ENCODE measurements around the gene STAB2. TPM values are rescaled to one million over a fixed set of nuclear protein-coding genes. Genes with fewer than 3 reads are reported as not detected.
A peak's percentile ranks its signal among the peaks of the same experiment; 100 is the strongest.

Gene STAB2
- total RNA-seq, 1 donor = not detected

DNA sequence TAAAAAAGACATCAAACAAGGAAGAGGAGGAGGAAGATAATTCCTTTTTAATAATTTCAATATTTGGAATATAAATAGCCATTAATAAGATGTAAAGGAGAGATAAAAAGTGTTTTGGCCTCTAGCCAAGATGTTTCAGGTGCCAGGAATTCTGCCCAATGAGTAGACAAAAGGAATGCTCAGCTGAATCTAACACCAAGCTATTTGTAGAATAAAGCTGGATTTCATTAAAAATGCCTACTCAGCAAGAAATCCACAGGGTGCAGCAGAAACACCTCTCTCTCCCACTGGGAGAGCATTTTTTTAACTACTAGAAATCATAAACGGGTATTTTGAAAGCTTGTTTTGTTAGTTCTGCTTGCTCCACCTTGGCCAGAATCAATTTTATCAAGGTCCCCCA, 4.1 kb upstream of the STAB2 start:
- H3K27ac ChIP-seq (ENCODE audit: low read depth, low read length) = no peak overlapping the region
- H3K4me1 ChIP-seq (ENCODE audit: insufficient read depth, low read length) = no peaks in the 10 kb centered on the region
- H3K4me2 ChIP-seq (ENCODE audit: insufficient read depth, low read length) = no peak overlapping the region
- no peak overlapping the region for H2AFZ ChIP-seq (ENCODE audit: low read length)
- DNase-seq (ENCODE audit: insufficient read length, low spot score, missing footprints) = no peak
- TF ChIP-seq, protein P1, sequence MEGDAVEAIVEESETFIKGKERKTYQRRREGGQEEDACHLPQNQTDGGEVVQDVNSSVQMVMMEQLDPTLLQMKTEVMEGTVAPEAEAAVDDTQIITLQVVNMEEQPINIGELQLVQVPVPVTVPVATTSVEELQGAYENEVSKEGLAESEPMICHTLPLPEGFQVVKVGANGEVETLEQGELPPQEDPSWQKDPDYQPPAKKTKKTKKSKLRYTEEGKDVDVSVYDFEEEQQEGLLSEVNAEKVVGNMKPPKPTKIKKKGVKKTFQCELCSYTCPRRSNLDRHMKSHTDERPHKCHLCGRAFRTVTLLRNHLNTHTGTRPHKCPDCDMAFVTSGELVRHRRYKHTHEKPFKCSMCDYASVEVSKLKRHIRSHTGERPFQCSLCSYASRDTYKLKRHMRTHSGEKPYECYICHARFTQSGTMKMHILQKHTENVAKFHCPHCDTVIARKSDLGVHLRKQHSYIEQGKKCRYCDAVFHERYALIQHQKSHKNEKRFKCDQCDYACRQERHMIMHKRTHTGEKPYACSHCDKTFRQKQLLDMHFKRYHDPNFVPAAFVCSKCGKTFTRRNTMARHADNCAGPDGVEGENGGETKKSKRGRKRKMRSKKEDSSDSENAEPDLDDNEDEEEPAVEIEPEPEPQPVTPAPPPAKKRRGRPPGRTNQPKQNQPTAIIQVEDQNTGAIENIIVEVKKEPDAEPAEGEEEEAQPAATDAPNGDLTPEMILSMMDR (IDR thresholded peaks at IDR 0.05; ENCODE audit: extremely low read depth, low read depth, low read length) = no peak
- H3K4me3 ChIP-seq (ENCODE audit: insufficient read depth, low read length) = no peak overlapping the region
- no peaks in the 10 kb centered on the region for H3K36me3 ChIP-seq (ENCODE audit: insufficient read depth, low read length)
- H3K27me3 ChIP-seq (ENCODE audit: insufficient read depth, low read length) = peaks cover 29% of the 10 kb centered on the region
- no peaks in the 10 kb centered on the region for H3K9me3 ChIP-seq (ENCODE audit: low read depth, low read length)
- no peaks in the 10 kb centered on the region for H4K20me1 ChIP-seq (ENCODE audit: insufficient read depth, low read length)
- no peaks in the 10 kb centered on the region for H3K79me2 ChIP-seq (ENCODE audit: insufficient read depth, low read length)

DNA sequence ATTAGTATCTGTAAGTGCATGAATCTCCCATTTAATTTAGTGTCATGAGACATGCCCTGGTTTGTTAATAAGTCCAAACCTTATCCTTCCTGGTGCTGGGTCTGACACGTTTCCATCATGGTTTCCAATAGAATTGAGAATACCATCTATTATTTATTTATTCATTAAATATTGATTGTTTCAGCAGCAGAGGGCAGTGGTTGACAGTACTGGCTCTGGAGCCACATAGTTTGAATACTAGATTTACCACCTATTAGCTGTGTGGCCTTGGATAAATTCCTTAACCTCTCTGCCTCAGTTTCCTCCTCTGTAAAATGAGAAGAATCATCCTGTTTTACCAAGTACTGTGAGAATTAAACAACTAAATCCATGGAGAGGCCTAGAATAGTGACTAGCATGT, 941 bp upstream of the STAB2 start:
- H3K9me3 ChIP-seq (ENCODE audit: low read depth, low read length) = no peaks in the 10 kb centered on the region
- TF ChIP-seq, protein P1 (IDR thresholded peaks at IDR 0.05; ENCODE audit: extremely low read depth, low read depth, low read length) = peak; percentile 8
- no peaks in the 10 kb centered on the region for H3K36me3 ChIP-seq (ENCODE audit: insufficient read depth, low read length)
- no peak overlapping the region for H2AFZ ChIP-seq (ENCODE audit: low read length)
- peaks cover 17% of the 10 kb centered on the region for H3K27me3 ChIP-seq (ENCODE audit: insufficient read depth, low read length)
- no peak overlapping the region for H3K27ac ChIP-seq (ENCODE audit: low read depth, low read length)
- no peaks in the 10 kb centered on the region for H4K20me1 ChIP-seq (ENCODE audit: insufficient read depth, low read length)
- DNase-seq (ENCODE audit: insufficient read length, low spot score, missing footprints) = no peak
- H3K79me2 ChIP-seq (ENCODE audit: insufficient read depth, low read length) = no peaks in the 10 kb centered on the region
- no peak overlapping the region for H3K4me2 ChIP-seq (ENCODE audit: insufficient read depth, low read length)
- H3K4me1 ChIP-seq (ENCODE audit: insufficient read depth, low read length) = no peaks in the 10 kb centered on the region
- H3K4me3 ChIP-seq (ENCODE audit: insufficient read depth, low read length) = no peak overlapping the region

DNA sequence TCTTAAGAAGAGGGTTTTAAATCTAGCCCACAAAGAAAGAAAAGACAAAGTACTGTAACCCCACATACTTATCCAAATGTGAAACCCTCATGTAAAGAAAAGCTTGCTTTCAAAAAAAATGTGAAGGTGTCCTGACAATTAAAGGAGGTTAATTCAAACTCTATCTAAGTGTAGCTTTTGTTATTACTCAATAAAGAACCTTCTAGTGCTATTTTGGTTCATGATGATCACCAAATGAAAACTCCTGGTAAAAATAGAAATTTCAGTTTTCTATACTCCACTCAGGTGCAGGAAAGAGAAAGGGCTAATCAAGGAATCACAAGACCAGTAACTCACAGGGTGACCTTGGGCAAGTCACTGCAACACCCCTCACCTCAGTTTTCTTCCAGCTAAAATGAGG, 1.6 kb downstream of the STAB2 start:
- no peaks in the 10 kb centered on the region for H3K36me3 ChIP-seq (ENCODE audit: insufficient read depth, low read length)
- H3K79me2 ChIP-seq (ENCODE audit: insufficient read depth, low read length) = no peaks in the 10 kb centered on the region
- no peaks in the 10 kb centered on the region for H3K9me3 ChIP-seq (ENCODE audit: low read depth, low read length)
- DNase-seq (ENCODE audit: insufficient read length, low spot score, missing footprints) = no peak
- TF ChIP-seq, protein P1 (IDR thresholded peaks at IDR 0.05; ENCODE audit: extremely low read depth, low read depth, low read length) = no peak
- no peaks in the 10 kb centered on the region for H3K4me1 ChIP-seq (ENCODE audit: insufficient read depth, low read length)
- H4K20me1 ChIP-seq (ENCODE audit: insufficient read depth, low read length) = no peaks in the 10 kb centered on the region
- H2AFZ ChIP-seq (ENCODE audit: low read length) = no peak overlapping the region
- peaks cover 11% of the 10 kb centered on the region for H3K27me3 ChIP-seq (ENCODE audit: insufficient read depth, low read length)
- no peak overlapping the region for H3K4me3 ChIP-seq (ENCODE audit: insufficient read depth, low read length)
- no peak overlapping the region for H3K27ac ChIP-seq (ENCODE audit: low read depth, low read length)
- H3K4me2 ChIP-seq (ENCODE audit: insufficient read depth, low read length) = no peak overlapping the region

DNA sequence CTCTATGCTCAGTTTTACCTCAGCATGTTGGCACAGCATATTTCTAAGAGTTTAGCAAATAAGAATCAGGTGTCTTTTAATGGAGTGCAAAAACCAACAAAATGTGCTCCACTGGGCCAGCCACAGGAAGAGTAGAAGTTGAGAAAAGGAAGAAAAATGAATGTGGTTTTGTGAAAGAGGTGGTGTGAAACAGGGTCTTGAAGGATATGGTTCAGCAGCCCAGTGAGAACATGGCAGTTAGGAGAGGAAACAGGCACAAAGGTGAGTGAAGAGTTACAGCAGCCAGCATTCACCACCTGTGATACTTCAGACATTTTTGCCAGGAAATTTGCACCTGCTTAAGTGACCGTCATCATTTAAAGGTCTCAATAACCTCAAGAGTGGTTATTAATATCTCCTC, 2.4 kb downstream of the STAB2 start:
- Histone ChIP-seq H3K36me3 (ENCODE audit: insufficient read depth, low read length) (no peaks in the 10 kb centered on the region), H3K9me3 (ENCODE audit: low read depth, low read length) (no peaks in the 10 kb centered on the region), H3K79me2 (ENCODE audit: insufficient read depth, low read length) (no peaks in the 10 kb centered on the region), H3K4me2 (ENCODE audit: insufficient read depth, low read length) (no peak overlapping the region), H3K27ac (ENCODE audit: low read depth, low read length) (no peak overlapping the region), H4K20me1 (ENCODE audit: insufficient read depth, low read length) (no peaks in the 10 kb centered on the region), H3K27me3 (ENCODE audit: insufficient read depth, low read length) (peaks cover 11% of the 10 kb centered on the region), H2AFZ (ENCODE audit: low read length) (no peak overlapping the region), H3K4me1 (ENCODE audit: insufficient read depth, low read length) (no peaks in the 10 kb centered on the region), H3K4me3 (ENCODE audit: insufficient read depth, low read length) (no peak overlapping the region)
- TF ChIP-seq, protein P1 (IDR thresholded peaks at IDR 0.05; ENCODE audit: extremely low read depth, low read depth, low read length) = no peak
- no peak for DNase-seq (ENCODE audit: insufficient read length, low spot score, missing footprints)
